Left forelimb (tissue), 1 donor: ENCODE results near the gene NXPH1.

Experiments used
- DNase-seq: peaks from one replicate; pipeline ENCODE4 v3.0.0-alpha.2; 2018; ENCODE audit warnings: low spot score

NXPH1 gene

DNA sequence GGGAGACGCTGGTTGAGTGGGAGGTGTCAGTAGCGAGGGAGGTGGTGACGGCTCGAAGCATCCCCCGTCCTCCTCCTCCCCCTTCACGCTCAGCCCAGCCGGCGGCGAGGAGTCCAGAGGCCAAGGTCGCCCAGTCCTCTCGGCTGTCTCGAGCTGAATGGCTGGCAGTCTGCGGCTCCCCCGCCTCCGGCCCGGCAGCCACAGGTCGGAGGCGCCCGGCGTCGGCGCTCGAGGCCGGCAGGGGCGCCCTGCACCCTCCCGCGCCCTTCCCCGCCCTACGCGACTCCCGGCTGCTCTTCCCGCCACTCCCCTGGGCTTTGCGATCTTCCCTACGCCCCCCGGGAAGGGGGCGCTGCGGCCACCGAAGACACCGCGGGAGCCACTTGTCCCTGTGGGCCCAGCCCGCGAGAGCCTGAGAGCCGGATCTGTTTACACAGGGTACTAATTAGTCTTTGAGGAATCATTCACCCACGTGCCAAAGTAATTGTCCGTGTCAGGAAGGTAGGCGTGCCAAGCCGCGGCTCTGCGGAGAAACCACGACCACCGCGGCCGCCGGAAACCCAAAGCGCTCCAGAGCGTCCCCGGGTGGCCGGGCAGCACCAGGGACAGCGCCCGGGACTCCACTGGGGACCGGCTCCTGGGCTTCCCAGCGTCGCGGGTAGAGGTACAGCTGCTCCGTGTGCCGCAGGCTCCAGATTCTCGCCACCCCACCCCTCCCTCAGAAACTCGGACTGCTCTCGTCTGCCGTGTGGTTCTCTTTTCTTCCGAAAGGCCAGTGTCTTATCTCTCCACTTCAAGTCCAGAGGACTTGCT, at the start of gene NXPH1:
NXPH1 (plus strand) TSS at position 133 of the 813 bp plus-strand sequence.
- no peak for DNase-seq

- DNase-seq: no peak
Measured at GRCh38 chr7:8384901-8385300, 48.5 kb upstream of the NXPH1 start.

DNA sequence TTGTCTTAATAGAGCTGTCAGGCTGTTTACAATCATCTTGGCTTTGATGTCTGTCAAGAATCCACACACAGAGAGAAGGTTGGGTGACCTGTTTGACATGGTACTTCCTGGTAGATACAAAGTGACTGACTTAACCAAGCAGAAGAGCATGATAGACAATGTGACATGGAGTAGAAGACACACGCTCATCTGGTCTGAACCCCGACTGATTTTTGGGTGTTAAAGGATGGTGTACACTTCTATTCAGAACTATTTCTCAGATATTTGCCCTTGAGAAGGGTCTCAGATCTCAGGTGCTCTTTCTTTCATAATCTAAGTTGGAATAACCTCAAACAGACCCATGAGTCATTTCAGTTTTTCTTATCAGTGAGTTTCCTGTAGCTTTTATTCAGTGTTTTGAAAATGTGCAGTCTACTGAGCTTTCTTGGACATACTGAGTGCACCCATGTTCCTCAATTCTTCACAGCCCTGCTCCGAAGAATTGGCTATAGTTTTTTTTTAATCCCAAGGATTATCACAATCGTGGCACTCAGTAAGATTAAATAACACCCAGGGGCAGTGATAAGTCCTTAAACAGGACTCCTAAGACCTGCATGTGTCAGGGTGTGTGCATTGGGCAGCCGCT, 46.4 kb upstream of the NXPH1 start:
- DNase-seq: no peak

GRCh38 chr7:8387551-8388256, 45.7 kb upstream of the NXPH1 start:
- DNase-seq: no peak

GRCh38 chr7:8388257-8388625, 45.2 kb upstream of the NXPH1 start:
- no peak for DNase-seq

DNA sequence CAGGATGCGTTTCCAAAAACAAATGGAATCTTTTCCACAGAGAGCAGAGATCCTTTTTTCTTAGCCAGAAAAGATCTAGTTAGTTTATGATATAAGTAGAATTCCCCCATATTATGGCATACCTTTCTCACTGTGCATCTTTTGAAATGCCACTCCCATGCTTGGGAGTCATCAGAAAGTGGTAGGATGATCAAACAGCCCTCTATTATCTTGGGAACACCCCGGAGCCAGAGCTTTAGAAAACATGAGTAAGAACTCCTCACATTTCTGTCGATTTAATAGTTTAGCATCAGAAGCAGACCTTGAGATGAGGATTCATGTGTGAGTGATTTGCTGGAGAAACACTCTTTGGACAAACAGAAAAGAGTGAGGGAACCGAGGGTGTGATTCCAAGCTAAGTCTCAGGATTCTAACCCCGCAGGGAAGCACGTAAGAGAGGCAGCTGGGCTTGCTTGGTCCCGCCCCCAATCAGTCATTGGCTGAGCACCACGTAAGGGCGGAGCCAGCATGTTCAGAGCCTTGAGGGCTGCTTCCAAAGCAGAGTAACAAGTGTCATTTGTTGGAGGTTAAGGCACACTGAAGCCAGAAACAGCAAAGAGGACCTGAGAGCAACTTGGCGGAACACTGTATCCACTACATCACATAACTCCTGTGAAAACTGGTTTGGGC, 43.7 kb upstream of the NXPH1 start:
- DNase-seq: no peak

DNA sequence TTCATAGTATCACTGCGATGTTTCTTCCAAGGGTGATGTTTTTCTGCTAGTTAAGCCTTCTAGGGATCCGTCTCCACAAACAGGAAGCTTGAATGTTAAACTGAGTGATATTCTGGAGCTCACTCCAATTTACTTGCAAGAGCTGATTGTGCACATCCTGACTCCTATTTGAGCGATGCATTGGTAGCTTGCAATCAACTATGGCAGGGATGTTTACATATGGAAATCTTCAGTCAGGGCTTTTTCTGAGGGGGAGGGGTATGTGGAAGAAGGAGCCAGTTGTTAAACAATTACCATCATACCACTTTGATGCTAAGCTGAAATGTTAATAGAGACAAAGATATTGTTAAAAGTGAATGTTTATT, 43.2 kb upstream of the NXPH1 start:
- DNase-seq: no peak

DNA sequence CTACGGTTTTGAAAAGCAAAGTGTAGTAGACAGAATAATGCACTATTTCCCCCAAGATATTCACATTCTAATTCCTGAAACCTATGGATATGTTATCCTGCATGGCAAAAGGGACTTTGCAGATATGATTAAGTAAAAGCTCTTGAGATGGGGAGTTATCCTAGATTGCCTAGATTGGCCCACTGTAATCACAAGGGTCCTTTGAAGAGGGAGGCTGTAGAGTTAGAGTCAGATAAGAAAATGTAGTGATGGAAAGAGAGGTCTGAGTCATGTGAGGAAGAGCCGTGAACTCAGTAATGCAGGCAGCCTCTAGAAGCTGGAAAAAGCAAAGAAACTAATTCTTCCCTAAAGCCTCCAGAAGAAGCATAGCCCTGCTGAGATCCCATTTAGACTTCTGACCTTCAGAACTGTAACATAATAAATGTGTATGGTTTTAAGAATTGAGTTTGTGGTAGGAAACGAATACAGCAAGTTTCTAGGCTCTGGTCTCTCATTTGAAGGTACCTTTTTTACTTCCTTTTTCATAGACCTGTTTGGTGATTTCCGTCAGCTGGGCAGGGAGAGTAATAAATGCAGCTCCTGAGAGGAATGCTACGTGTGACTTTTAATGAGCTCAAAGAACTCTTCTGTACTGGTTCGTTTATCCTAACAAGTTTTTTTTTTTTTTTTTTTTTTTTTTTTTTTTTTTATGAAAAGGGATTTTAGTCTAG, 41.9 kb upstream of the NXPH1 start:
- DNase-seq: no peak

DNA sequence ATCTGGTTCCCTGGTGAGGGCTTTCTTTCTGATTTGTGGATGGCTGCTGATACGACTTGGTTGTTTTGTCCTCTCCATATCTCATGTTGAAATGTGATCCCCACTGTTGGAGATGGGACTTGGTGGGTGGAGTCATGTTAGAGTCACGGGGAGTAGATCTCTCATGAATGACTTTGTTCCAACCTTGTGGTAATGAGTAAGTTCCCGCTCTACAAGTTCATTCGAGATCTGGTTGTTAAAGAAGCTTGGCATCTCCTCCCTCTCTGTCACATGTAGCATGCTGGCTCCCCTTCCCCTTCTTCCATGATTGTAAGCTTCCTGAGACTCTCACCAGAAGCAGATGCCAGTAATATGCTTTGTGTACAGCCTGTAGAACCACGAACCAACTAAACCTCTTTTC, 37.1 kb upstream of the NXPH1 start:
- no peak for DNase-seq

DNA sequence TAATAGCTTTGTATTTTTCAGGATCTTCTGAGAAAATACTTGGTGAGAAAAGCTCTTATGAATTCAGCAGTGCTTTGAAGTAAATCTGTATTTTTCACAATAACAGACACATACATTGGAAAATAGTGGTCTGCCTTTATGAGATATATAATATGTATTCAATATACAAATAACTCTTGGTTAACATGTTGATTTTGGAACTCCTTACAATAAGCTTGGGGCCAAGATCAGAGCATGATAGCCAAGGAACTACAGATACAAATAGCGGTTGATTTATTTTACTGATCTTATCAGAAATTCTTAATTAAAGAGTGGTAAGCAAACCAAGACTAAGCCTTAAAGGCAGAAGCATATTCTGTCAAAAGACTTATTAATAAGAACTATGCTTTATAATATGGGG, 24.5 kb upstream of the NXPH1 start:
- DNase-seq: no peak

DNA sequence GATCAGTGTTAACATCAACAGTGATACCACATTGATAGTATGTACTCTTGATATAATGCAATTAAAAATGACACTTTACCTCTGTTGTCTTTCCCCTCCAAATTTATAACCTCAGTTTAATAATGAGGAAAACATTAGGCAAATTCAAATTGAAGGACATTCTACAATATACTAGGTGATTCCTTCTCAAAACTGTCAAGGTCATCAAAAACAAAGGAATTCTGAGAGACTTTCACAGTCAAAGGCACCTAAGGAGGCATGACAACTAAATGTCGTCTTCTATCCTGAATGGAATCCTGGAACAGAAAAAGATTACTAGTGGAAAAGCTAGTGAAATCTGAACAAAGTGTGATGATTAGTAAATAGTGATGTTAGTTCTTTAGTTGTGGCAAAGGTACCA, 22.3 kb upstream of the NXPH1 start:
- no peak for DNase-seq

DNA sequence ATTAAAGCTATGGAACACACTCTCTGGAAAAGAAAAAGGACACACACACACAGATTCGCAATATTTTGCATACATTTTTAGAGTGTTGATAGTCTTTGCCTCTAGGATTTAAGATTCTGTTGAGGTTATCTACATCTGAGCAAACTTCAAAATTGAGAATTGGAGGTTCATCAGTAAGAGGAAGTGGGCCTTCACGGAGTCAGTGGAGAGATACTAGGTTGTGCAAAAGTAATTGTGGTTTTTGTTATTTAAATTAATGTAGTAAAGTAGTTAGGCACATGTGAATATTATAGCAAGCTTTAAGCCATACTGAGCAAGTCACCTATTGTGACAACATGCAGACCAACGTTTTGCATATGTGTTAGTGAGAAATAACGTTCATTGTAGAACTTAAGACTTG, 19.8 kb upstream of the NXPH1 start:
- DNase-seq: no peak

GRCh38 chr7:8418629-8419245, 14.7 kb upstream of the NXPH1 start:
- DNase-seq: no peak

DNA sequence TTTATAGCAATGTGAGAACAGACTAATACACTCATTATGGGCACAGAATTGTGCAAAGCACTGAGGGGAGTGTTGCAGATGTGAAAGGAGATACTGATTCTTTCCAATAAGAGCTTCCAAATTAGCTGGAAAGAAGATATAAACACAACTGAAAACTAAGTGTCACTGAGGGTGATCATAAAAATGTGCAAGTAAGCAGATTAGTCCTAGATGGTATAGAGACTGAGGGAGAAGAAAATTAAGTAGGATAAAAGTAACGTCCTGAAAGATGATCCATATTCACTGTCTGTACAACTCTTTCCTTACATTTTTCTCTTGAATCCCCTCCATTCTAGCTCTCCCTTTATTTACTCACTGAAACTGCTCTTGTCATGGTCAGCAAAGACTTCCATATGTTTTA, 11.2 kb upstream of the NXPH1 start:
- no peak for DNase-seq

GRCh38 chr7:8423057-8423456, 10.4 kb upstream of the NXPH1 start:
- no peak for DNase-seq

GRCh38 chr7:8425223-8425622, 8.2 kb upstream of the NXPH1 start:
- no peak for DNase-seq

DNA sequence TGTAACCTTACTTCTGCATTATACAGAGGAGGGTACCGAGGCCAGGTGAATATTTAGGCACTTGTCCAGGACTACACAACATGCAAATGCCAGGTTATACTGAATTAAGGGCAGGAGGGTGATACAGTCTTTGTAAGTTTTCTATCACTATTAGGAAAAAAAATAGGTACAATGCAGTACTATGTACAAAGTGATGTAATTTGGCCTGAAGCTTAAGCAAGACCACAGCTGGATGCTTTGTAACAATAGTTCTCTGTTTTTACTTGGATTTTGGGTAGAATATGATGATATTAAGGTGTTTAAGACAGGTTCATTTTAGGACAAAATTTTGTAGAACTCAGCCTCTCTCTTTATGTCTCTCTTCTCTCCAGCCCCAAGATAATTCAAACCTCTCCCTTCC, 2.8 kb upstream of the NXPH1 start:
- DNase-seq: no peak

DNA sequence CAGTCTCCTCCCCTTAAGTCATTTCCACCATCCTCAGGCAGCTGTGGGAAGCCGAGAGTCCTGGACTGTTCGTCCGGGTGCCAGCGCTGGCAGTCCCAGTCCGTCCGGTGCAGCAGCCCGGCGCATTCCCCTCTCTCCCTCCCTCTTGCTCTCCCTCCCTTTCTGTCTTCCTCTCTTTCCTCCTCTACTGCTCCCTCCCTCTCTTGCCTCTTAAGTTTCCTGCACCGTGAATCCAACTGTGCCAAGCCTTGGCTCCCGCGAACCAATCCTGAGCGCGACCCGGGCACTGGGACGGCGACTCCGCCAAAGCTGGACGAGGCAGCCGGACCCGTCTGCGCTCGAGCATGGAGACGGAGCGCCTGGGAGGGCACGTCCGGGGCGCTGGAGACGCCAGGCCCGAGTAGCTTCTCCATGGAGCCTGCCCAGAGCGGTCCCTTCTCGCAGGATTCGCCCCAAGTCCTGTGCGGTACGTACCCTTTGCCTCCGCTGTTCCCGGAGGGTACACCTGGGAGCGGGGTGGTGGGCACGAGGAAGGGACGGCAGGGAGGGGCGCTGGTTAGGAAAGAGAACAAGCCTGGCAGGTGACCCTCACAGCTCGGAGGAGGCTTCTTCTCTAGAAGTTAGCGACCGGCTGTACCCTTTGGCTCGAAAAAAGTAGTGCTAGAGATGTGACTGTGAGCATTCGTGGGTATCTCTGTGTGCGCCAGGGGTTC, 1.0 kb downstream of the NXPH1 start:
- no peak for DNase-seq

GRCh38 chr7:8435095-8435494, 1.7 kb downstream of the NXPH1 start:
- no peak for DNase-seq

GRCh38 chr7:8435590-8436545, 2.5 kb downstream of the NXPH1 start:
- no peak for DNase-seq
